Stimulated activated CD8-positive, alpha-beta memory T cell treated with anti-CD3 and anti-CD28 coated beads, Interleukin-15, amount 100 ng/mL, for 1 hour (primary cell): Measurements from ENCODE around the gene RBPJL.

Source experiments
- DNase-seq: peaks from one replicate; pipeline ENCODE4 v3.0.0-alpha.2; 2020; ENCODE audit warnings: low read depth

Gene RBPJL

GRCh38 chr20:45306431-45306982 lies at the start of gene RBPJL:
TSS of gene RBPJL (plus strand) at chr20:45306840. CDS start at chr20:45306923, 83 bp downstream.
- DNase-seq = peak; percentile 6

DNA sequence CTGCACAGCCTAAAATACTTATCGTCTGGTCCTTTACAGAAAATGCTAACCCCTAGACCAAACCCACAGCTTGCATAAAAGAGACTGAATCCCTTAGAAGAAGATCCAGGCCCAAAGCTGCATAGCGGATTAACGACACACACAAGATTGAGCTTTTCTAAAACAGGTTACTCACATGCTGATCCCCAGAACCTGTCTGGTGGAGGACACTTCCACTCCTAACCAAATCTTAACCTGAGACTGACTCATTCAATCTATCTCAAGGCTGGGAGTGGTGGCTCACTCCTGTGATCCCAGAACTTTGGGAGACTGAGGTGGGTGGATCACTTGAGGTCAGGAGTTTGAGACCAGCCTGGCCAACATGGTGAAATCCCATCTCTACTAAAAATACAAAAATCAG lies 49.5 kb upstream of the RBPJL start:
- DNase-seq = no peak

- no peak for DNase-seq
Measured at GRCh38 chr20:45257711-45258110, 48.9 kb upstream of the RBPJL start.

- no peak for DNase-seq
Measured at GRCh38 chr20:45258259-45258658, 48.4 kb upstream of the RBPJL start.

DNA sequence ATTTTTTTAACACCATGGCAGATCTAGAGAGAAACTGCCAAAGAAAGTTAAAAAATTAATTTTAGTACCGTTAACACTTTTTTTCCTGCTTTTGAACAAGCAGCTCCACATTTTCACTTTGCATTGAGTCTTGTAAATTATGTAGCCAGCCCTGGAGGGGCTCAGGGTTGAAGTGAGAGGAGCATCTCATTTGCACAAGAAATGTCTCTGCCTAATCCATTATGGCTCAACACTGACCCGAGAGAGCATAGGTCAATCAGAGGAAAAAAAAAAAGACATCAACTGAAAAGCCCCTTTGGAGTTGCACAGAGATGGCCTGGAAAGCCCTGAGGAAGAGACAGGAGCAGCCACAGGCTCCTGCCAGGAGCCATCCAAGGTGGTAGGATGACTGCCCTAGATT lies 48.0 kb upstream of the RBPJL start:
- DNase-seq = no peak

DNA sequence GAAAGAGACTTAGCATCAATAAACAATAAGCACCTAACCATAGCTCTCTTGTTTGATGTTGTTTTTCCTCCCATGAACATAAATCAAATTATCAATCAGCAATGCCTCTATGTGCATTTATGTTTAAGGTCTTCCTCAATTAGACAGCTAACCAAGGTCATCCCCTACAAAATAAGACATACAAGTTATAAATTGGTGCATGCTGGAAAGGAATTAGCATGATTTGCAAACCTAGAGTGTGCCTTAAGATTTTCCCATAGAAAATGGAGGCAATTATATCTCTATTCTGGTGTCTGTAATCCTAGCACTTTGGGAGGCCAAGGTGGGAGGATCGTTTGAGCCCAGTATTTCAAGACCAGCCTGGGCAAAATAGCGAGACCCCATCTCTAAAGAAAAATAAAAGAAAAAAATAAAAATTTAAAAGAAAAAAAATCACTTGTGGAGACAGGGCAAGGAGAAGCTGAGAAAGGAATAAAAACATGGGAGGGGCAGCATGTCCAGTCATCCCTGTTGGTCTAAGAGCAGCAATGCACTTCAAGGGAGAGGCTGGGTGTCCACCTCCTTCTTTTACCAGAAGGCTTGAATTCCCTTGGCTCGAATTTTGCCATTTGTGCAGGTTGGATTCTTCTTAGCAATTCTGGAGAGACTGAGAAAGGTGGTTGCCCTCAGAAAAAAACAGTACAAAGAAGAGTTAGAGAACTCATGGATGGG lies 42.9 kb upstream of the RBPJL start:
- DNase-seq = no peak

DNA sequence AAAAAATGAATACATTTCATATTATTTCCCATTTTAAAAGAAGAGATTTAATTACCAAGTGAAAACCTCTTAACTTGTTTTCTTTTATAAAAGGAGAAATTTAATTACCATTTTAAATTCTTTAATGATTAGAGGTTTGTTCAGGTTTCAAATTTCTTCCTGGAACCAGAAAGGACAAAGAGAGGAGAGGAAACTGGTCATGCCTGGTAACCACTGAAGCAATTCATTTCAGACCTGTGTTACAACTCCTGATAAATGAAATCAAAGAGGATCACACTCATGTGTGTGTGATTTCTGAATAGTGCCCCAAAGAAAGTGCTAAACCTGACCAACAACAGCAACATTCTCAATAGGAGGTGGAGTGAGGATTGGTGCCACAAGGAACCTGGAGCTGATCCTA lies 39.7 kb upstream of the RBPJL start:
- no peak for DNase-seq

DNA sequence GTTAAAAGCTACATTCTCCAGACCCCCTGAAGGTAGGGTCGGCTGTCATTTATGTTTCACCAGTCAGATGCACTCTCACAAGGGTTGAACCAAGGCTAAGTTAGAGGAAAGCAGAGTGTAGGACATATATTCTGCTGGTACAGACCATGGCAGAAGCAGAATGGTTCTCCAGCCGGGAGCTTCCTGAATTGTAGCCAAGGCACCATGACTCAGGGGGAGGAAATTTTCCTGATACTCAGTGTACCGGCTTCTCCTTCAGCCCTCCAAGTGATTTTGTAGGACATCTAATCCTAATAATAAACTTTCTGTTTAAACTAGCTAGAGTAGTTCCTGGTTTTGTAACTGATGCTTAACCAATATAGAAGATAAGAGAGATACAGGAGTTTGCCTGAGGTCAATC lies 38.1 kb upstream of the RBPJL start:
- DNase-seq = no peak

GRCh38 chr20:45269056-45269455 lies 37.6 kb upstream of the RBPJL start:
- no peak for DNase-seq

- DNase-seq = no peak
Measured at GRCh38 chr20:45269754-45270270, 36.8 kb upstream of the RBPJL start.

- no peak for DNase-seq
Measured at GRCh38 chr20:45275338-45275737, 31.3 kb upstream of the RBPJL start.

DNA sequence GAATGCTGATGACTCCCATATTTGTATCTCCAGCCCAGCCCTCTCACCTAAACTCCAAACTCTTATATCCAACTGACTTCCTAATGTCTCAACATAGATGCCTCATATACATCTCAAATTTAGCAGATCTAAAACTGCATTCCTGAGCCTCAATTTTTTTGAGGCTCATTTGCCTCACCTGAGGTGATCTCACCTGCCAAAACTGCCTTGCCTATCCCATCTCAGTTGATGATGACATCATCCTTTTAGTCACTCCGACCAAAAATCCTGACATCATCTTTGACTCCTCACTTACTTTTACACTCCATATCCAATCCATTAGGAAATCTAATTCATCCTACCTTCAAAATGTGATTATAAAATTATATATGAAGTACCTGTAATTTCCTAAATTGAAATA lies 26.6 kb upstream of the RBPJL start:
- DNase-seq = no peak

DNA sequence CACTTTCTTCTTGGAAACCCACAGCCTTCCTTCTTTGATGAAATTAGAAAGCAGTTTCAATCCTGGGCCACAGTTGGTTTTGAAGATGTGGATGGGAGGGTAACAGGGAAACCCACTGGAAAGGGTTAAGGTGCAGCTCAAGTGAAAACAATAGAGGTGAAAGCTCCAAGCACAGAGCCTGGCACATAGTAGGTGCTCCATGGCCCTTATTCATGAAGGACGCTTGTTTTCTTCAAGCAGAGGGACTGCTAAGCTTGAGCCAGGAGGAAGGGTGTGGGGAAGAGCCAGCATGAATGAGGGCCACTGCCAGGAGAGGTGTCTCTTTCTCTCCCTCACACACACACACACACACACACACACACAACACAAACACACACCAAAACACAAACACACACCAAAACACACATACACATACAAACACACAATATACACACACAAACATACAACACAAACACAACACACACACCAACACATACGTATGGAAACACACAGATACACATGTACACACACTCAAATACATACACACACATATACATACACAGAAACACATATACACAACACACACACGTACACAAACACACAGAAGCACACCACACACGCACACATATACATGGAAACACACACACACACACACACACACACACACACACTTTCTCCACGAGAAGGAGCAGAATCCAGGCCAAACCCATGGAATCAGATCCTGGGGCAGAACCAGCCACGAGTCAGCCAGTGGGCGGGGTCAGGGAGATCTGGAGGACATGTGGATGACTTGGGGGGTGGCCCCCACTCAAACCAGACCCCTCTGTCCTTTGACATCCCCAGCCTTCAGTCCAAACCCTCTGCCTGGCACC lies 23.7 kb upstream of the RBPJL start:
- no peak for DNase-seq

GRCh38 chr20:45283551-45284057 lies 23.0 kb upstream of the RBPJL start:
- no peak for DNase-seq

GRCh38 chr20:45288376-45288775 lies 18.3 kb upstream of the RBPJL start:
- no peak for DNase-seq

GRCh38 chr20:45288860-45289259 lies 17.8 kb upstream of the RBPJL start:
- no peak for DNase-seq

- DNase-seq = no peak
Measured at GRCh38 chr20:45289942-45290676, 16.5 kb upstream of the RBPJL start.

DNA sequence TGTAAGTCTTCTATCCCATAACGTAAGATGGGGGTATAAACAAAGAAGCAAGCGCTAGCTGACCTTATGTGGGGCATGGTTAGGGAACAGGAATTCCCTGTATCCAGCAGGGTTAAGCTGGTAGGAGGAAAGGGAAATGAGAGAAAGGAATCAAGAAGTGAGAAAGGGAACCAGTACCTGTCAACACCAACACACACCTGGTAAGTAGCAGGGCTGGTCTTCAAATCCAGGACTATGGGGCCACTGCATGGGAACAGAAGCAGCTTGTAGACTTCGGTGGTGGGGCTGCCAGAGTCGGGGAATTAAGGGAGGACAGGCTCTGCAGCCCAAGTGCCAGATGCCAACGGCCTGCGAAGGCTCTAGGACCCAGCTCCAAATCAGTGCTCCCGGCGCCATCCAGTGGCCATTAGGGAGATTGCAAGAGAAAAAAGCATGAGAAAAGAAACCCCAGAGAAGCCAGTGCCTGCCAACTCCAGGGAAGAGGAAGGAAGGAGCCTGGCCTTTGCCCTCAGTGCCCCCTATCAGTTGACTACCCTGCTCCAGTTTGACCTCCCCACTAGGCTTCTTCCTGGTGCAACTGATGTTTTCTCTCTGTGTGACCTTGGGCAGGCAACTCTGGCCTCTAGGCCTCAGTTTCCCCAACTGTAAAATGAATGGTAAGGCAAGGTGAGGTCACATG lies 15.8 kb upstream of the RBPJL start:
- DNase-seq = peak; percentile 33

DNA sequence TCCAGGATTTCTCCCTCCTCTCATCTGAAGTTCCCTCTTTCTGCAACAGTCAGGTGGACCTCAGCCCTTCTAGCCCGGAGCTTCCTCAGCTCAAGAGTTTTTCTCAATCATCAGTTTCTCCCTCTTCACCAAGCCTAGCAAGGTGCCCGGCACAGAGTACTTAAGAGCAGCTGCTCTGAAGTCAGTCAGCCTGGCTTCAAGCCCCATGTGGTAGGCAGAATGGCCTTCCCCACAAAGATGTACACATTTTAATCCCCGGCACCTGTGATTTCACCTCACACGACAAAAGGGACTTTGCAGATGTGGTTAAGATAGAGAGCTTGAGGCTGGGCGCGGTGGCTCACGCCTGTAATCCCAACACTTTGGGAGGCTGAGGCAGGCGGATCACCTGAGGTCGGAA lies 15.1 kb upstream of the RBPJL start:
- DNase-seq = no peak

- DNase-seq = no peak
Measured at GRCh38 chr20:45292343-45292742, 14.3 kb upstream of the RBPJL start.
